K562 (cell line): ENCODE data around the gene SH3D19.

ENCODE experiments used
- AFF4 ChIP-seq: sonication (generic); formaldehyde crosslinking; IDR thresholded peaks from 2 replicates; pipeline ENCODE4 v1.8.0; 2023; ENCODE audit warnings: mild to moderate bottlenecking, missing genetic modification reagents
- BRD9 ChIP-seq: fragments of 450-650 bp; IDR thresholded peaks from 2 replicates; pipeline ENCODE4 v1.6.1; 2018; ENCODE audit warnings: low read depth; ENCODE audit not compliant: partially characterized antibody
- CBFA2T3 ChIP-seq: fragments of 450-650 bp; IDR thresholded peaks from 2 replicates; pipeline ENCODE4 v1.6.1; 2017
- ETV5 ChIP-seq: sonication (generic); formaldehyde crosslinking; IDR thresholded peaks from 2 replicates; pipeline ENCODE4 v1.4.0; 2020; ENCODE audit warnings: low read depth, mild to moderate bottlenecking, missing genetic modification reagents
- EZH2 ChIP-seq: IDR thresholded peaks from 2 replicates; pipeline ENCODE4 v1.6.1; 2012; ENCODE audit warnings: low read depth, mild to moderate bottlenecking, inconsistent platforms, low read length, borderline replicate concordance
- MCM5 ChIP-seq: fragments of 450-650 bp; IDR thresholded peaks from 2 replicates; pipeline ENCODE4 v1.6.1; 2016; ENCODE audit warnings: low read depth
- NR3C1 ChIP-seq: sonication (generic); formaldehyde crosslinking; IDR thresholded peaks from 2 replicates; pipeline ENCODE4 v1.8.1; 2022; ENCODE audit warnings: missing genetic modification reagents
- RBM39 ChIP-seq: fragments of 200-400 bp; formaldehyde crosslinking; optimal IDR thresholded peaks from 2 replicates; pipeline ENCODE3; 2018; ENCODE audit warnings: low read depth, low read length
- REST ChIP-seq, 2 experiments: fragments of 450-650 bp; formaldehyde crosslinking in 1 of 2; IDR thresholded peaks; 2 replicates each; pipeline versions ENCODE4 v1.4.0 to v1.6.1; 2014 to 2020; ENCODE audit warnings: mild to moderate bottlenecking in 2 of 2, borderline replicate concordance in 1 of 2, low read depth in 1 of 2
- ZNF436 ChIP-seq: fragments of 250-450, 450-650 bp; sonication (Bioruptor Pico); formaldehyde crosslinking; IDR thresholded peaks from 2 replicates; pipeline ENCODE4 v1.7.0; 2020; ENCODE audit warnings: mild to moderate bottlenecking

- TF ChIP-seq MCM5 (no peak), AFF4 (CRISPR knock-in tag) (no peak), EZH2 (no peak), NR3C1 (CRISPR knock-in tag) (no peak), ZNF436 (CRISPR knock-in tag) (no peak), REST (IDR thresholded peaks at IDR 0.05; ENCODE audit: borderline replicate concordance) (no peak), REST (CRISPR knock-in tag; IDR thresholded peaks at IDR 0.05; ENCODE audit: low read depth) (no peak), ETV5 (CRISPR knock-in tag) (no peak), RBM39 (no peak), BRD9 (no peak), CBFA2T3 (no peak)
Measured at GRCh38 chr4:151259752-151260151, 65.7 kb downstream of the SH3D19 start.
